NK-92 (cell line): Measurements from ENCODE around the gene SLIT3.

Source experiments
- DNase-seq: peaks from one replicate; lab custom pipeline; 2025; ENCODE audit not compliant: unreplicated experiment; lab: John Stamatoyannopoulos, UW

SLIT3 gene

DNA sequence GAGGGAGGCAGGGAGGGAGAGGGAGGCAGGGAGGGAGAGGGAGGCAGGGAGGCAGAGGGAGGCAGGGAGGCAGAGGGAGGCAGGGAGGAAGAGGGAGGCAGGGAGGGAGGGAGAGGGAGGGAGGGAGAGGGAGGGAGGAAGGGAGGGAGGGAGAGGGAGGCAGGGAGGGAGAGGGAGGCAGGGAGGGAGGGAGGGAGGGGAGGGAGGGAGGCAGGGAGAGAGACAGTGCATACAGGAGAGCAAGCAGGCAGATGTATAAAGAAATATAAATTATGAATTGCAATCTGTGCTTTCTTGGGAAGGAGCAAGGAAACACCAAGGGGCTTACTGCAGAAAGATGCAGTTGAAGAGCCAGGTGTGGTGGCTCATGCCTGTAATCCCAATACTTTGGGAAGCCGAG is 574.6 kb downstream of the SLIT3 start:
- no peak for DNase-seq

DNA sequence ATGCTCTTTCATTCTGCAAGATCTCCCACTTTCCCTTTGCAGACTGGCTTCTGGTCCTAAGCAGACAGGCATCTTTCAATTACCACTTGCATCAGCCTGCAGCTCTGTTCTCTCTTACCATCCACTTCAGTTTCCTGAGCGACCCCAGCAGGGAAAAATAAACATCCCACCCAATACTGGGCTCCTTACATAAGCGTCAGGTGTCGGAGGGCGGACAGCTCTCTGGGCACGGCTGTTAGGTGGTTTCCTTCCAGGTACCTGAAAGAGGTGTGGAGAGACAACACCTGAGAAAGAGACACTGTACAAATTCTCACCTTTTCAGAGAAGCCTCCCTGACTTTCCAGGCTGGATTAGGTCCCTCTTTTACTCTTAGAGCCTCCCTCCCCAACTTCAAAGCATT is 576.7 kb downstream of the SLIT3 start:
- no peak for DNase-seq

DNA sequence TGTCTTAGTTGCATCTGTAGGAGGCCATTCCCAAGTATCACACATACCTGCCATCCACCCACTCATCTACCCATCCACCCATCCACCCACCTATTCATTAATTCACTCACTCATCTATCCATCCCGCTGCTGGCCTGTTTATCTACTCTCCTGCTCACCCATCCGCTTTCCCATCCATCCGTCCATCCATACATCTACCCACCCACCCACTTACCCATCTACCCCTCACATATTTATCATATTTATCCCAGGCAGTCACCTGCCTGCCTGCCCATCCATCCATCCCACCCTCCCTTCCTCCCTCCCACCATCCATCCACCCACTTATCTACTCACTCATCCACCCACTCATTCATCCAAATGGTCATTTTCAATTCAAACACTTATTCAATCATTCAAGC is 577.9 kb downstream of the SLIT3 start:
- no peak for DNase-seq

DNA sequence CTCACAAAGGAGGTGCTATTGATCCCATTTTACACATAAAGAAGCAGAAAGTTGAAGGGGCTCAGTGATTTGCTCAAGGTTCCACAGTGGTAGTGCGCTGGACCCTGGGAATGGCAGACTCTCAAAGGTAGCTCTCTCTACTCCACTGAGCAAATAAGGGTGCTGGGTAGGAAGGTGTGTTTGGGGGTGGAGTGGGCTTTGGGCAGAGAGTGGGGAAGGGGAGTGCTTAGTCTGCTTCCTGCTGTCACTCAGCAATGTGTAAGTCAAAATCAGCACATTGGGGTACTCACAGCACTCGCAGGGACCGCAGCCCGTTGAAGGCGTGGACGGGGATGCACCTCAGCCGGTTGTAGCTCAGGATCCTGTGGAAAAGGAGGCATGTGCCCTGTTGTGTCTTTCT is 579.0 kb downstream of the SLIT3 start:
- DNase-seq, result no peak

DNA sequence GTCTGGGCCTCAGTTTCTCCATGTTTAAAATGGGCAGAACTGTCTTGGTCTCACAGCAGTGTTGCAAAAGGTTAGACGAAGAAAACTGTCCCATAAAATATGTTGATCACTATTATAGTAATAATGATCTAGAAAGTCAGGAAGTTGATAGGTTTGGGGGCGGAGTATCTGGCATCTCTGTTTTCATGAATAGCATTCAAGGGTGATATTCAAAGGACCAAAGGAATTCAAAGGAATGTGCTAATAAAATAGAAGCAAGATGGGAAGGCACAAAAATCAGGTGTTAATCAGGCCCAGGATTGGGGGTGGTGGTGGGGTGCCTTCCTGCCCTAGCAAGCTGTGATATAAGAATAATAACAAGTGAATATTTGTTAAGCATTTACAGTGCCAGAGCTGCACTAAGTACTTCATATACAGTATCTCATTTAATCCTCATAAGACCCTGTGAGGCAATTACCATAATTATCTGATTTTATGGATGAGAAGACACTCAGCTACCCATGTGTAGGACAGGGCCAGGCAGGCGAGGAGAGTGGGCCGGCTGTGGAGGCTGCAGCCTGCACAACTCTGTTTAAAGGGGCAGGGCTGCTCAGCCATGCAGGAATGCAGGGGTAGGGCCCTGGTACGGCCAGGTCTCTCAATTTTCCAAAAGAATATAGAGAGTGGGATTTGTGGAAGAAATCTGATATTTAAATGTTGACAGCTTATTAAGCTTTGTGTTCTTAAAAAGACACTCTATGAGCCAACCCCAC is 579.8 kb downstream of the SLIT3 start:
- no peak for DNase-seq

DNA sequence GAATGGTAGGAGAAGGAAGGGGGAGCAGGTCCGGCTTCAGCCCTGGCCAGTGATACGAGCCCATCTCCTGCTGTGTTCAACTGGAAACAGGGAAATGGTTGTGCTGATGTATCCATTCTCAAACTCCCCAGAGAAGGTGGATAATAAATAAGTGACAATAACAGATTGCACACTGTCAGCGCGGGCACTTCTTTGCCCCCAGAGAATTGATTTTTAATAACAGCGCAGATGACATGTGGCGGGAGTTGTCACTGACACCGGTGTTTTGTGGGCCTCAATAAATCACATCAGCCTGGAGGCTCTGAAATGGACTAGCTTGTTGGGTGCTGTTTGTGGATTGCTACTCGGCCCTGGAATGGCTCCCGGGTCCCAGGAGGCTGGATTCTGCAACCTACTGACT is 580.4 kb downstream of the SLIT3 start:
- DNase-seq, result no peak

DNA sequence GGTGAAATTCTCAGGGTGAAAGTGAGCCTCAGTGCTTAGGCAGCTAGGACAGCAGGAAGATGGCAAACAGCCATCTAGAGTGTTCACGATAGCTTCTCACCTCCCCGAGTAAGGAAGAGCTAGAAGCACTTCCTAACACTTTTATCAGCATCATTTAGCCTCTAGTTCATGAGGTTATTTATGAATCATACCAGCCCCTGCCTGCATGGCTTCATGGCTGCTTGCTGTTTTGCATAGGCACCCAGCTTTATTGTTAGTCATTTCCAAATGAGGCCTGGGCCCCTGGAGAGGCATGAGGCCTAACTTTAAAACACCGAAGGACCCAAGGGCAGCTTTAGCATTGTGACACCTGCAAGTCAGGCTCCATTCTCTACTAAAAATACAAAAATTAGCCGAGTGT is 586.9 kb downstream of the SLIT3 start:
- no peak for DNase-seq

DNA sequence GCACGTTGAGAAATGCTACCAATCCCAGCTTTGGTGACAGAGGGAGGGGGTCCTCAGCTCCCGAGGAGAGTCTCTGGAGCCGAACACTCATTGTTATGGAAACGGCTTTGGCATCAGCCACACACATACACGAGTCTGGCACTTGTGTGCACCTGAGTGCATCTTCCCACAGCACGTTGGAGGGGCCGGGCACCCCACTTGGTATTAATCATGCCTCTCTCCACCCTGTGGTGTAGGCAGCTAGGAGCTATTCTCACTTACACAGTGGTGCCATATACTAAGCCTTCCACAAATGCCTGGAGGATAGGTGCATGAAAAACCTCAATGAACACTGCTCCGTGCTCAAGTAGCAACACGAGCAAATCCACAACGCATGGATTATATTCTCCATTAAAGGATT is 587.9 kb downstream of the SLIT3 start:
- no peak for DNase-seq

DNA sequence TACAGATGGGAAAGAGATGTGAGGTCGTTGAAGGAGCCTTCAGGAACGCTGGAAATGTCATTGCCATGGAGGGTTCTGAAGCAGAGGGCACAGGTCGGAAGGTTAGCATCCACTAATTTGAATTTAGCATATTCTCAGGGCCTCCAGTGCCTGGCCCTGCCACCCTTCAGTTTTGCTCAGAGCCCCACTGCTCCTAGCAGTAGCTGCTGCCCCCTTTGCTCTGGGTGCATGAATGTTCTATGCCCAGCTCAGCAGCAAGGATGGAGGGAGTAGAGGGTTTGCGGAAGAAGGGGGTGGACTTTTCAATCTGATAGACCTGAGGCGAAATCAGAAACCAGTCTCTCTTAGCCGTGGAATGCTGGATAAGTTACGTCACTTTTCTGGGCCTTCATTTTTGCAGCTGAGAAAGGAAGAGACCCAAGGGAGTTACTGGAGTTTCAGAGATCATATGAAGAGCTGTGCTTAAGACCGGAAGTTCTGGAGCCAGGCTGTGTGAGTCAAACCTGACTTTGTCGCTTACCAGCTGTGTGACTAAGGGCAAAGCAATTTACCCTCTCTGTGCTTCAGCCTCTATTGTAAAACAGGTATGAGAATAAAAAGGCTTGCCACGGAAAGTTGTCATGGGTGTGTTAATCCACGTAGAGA is 588.5 kb downstream of the SLIT3 start:
- DNase-seq, result no peak

DNA sequence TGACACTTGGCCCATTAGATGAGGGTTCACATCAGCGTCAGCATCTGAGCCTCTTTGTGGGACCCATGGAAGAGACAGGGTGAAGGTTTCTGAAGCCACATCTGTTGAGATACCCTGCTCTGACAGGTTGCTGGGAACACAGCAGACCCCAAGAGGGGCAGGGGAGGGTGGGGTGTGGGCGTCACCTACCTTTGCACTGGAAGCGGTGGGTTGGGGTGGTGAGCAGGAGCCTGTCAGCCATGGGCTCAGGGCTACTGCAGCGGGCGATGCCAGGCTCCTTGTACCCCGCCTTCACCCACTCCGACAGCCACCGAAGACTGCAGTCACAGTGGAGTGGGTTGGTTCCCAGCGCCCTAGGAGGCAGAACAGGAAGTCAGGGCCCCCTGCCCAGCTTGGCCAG is 590.2 kb downstream of the SLIT3 start:
- DNase-seq, result no peak

DNA sequence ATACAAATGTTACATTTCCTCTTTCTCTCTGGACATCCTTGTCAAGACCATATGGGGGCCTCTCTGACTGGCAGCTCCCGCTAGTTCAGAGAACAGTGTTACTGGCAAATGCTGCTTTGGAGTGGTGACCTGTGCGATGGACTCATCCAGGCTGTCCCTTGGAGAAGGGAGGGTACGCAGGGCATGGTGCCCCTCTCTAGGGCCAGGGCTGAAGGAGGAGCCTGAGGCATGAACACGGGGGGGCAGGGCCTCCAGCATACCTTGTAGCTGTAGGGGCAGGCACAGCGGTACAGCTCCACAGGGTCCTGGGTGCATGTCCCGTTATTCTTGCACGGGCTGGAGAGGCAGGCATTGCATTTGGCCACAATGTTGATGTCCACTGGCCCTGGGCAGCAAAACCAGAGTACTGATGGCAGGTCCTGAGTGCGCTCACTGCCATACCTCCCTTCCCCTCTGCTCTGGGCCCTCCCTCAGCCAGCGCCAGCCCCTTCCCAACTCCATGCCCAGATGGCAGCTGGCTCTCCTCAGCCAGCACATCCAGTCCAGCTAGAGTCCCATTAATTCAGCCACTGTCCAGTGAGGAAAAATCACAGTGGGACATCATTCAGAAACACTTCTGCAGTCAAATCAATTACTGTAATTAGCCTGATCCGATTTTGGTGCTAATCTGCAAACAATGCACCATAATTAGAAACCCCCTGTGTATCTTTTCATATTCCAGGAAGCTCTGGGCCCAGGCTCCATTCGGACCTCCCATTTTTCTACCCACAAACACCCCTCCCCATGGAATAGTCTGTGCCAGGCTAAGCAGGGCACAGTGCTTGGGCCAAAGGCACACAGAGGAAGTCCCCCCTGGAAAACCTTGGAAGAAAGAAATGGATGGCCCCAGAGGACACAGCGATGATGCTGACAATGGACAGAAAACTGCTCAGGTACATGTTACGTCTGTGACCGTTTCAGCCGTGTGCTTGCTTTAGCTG is 592.9 kb downstream of the SLIT3 start:
- DNase-seq, result no peak

DNA sequence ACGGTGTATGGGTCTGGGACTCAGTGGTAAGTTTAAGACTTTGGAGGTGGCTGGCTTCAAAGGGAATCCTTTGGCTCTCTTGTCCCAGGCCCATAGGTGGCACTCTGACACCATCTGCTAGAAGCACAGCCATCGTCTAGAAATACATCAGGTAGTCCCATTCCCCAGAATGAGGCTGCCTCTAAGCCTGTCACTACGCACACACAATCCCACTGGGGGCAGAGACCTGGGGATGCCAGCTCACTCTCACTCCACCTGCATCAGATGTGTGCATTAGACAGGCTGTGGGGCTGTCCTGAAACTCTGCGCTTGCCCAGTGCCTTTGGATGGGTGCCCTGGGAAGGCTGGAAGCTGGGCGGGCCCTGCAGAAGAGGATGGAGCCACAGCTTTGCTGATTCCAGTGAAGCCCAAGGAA is 594.3 kb downstream of the SLIT3 start:
- no peak for DNase-seq

DNA sequence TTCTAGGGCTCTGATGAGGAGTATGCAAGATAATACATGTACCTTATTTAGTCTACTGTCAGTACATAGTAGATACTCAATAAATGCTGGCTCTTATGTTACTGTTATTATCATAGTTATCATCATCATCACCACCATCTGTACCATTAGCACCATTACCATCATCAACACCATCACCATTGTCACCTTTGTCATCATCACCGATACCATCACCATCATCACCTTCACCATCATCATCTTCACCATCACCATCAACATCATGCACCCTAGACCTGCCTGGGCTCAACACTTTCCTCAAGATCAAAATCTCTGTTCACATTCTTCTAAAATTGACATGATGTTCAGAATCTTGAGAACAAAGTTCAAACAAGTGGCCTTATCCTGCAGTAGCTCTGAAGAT is 595.6 kb downstream of the SLIT3 start:
- no peak for DNase-seq

DNA sequence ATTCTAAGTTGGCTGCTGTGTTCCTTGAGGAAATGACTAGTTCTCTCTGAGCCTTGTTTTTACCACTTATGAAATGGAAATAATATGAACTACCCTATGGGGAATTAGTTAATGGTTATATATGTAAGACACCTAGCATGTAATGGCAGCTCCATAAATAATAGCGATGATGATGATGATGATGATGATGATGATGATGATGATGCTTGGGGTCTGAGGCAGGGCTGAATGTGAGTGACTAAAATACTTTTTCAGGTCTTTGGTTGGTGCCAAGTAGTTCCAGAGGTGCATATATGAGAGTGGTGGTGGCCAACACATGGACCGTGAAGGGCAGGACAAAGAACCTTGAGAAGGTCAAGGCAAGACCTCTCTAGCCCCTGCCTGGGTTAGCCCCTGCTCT is 598.4 kb downstream of the SLIT3 start:
- DNase-seq, result no peak

DNA sequence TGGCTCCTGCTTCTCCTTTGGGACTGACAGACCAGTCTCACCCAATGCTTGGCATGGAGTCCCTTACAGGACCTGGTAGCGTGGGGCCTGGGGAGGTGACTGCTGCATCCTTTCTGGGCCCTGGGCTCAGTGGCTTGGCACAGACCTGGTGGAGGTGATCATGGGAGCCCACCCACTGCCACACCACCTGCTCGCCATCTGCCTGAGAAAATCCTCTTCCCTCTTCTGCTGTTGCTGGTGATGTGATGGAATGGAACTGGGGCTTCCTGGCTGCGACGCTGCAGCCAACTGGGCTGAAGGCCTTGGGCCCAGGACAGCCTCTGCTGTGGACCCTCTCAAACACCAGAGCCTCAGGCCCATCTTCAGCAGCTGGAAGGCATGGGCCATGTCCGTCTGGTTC is 599.3 kb downstream of the SLIT3 start:
- DNase-seq, result no peak

DNA sequence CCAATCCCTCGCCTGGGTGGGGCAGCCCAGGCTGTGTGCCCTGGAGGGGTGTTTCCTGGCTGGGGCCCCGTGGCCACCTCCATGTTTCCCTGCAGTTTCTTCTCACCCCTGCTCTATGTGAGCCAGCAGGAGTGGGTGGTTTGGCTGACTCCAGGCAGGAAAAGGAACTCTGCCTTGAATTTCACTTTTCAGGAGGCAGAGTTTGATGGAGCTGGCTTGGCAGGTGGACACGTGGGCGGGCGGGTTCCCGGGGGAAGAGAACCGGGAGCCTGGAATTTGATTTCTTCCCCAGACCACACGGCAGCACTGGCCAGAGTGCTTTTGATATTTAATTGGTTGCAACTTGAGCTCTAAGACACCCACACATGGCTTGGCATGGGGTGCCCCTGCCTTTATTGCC is 601.9 kb downstream of the SLIT3 start:
- DNase-seq, result no peak

DNA sequence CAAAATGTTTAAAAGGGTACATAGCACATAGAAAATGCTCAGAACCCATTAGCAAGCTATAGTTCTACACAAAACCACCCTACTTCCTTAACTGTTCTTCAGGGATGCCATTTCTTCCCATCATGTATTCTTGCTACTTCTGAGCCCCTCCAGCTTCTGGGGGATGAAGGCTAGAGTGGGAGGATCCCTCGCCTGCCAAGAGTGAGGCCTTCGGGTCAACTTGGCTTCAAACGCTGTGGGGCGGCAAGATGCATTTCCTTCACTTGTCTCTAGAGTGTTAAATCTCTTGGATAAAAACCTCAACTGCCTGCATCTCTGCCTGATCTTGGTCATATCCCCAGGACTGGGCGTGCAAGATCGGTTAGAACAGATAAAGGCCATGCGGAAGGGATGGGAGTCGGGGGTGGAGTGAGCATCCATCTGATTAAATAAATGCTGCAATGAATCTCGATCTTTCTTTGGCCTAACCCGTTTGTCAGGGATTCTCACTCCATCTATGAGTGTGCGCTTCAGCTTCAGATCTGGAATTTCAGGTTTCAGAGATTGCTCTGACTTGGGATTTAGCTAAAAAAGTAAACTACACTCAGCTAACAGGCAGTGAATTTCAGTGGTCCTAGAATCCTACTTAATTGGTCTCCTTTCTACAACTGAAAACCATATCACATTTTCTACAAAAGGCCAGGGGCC is 603.8 kb downstream of the SLIT3 start:
- no peak for DNase-seq

DNA sequence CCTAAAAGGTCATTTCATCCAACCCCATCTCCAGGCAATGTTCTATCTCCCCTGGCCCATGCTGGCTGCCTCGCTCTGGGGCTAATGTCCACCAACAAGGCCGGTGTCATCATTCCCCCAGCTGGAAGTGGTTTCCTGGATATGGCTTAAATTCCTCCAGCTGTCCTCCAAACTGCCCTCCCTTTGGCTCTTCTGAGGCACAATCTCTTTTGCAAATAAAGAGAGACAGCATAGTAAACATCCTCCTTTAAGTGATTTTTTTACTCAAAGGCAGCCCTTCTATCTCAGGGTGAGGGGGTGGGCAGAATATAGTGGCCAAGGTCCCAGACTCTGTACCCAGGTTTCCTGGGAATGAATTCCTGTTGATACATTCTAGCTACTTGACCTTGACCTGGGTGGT is 604.3 kb downstream of the SLIT3 start:
- DNase-seq, result no peak

DNA sequence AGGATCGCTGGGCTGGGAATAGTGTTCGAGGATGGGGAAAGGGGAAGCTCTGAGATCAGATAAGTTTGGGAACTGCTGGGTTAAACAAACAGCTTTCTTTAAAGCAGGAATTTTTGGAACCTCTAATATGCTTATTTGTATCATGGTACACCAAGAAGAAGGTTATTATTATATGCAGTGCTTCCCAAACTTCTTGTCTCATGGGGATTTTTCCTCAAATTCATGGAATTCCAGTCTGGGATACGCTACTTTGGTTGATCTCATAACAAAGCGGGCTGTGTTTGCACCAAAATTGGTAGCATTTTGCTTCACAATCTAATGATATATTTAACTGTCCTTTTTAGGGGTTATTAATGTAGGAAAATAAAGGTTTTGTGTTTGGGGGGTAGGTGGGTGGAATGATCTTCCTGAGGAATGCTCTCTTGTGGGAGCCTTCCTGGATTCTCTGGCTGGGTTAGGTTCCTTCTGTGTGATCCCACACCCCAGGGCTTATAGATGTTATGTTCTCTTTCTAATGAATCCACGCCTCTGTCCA is 605.6 kb downstream of the SLIT3 start:
- DNase-seq, result no peak

DNA sequence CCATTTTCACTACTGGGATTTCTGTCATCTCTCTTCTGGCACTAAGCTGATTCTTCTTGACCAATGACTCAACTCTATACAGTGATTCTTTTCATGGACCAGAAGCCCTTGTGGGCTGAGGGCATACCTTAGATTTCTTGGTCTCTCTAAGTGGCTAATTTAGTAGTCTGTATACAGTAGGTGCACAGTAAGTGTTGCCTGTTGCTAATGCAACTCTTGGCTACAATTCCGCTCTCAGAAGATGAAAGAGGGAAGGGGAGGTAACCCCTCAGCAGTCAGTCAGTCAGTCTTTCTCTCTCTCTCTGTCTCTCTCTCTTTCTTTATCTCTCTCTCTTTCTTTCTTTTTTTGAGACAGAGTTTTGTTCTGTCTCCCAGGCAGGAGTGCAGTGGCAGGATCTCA is 606.6 kb downstream of the SLIT3 start:
- no peak for DNase-seq

DNA sequence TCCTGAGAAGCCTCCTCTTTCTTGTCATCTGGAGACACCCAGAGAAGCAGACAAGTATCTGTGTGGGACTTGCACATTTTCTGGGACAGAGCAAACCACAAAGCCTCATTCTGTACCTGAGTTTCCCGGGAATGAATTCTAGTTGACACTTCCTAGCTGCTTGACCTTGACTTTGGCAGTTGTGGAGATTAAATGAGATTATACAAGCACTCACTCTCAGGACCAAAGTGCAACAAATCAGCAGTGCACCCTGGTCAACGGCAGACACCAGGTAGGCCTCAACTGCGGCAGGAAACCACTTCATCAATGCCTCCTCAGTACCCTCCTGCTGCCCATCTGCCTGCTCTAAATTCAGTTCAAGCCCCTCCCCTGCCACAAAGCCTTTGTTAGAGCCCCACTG is 607.1 kb downstream of the SLIT3 start:
- no peak for DNase-seq
